ENCODE results near the gene UGT1A5. TPM values are rescaled to one million over a fixed set of nuclear protein-coding genes. Genes with fewer than 3 reads are reported as not detected.

The UGT1A5 gene
- polyA plus RNA-seq, 1 experiment: not detected

Other genes starting within 250 kb of the UGT1A5 start
- 29.1 and 48.9 TPM in 2 replicates for gene USP40, start 146.1 kb upstream of the UGT1A5 start, polyA plus RNA-seq (2011; rRNA removed)
- not detected in 2 replicates for gene UGT1A8, start 95.3 kb upstream of the UGT1A5 start, polyA plus RNA-seq (2011; rRNA removed)
- gene UGT1A10, start 76.5 kb upstream of the UGT1A5 start, polyA plus RNA-seq (2011; rRNA removed): not detected in 2 replicates
- not detected in 2 replicates for gene UGT1A9, start 41.0 kb upstream of the UGT1A5 start, polyA plus RNA-seq (2011; rRNA removed)
- not detected in 2 replicates for gene UGT1A7, start 31.0 kb upstream of the UGT1A5 start, polyA plus RNA-seq (2011; rRNA removed)
- gene UGT1A6, start 20.0 kb upstream of the UGT1A5 start, polyA plus RNA-seq (2011; rRNA removed): 0.11 TPM in 1 of 2 replicates, not detected in the other
- gene UGT1A4, start 5.8 kb downstream of the UGT1A5 start, polyA plus RNA-seq (2011; rRNA removed): not detected in 2 replicates
- not detected in 2 replicates for gene UGT1A3, start 16.1 kb downstream of the UGT1A5 start, polyA plus RNA-seq (2011; rRNA removed)
- not detected in 2 replicates for gene UGT1A1, start 47.4 kb downstream of the UGT1A5 start, polyA plus RNA-seq (2011; rRNA removed)
- not detected in 2 replicates for gene MROH2A, start 65.4 kb downstream of the UGT1A5 start, polyA plus RNA-seq (2011; rRNA removed)
- gene HJURP, start 141.6 kb downstream of the UGT1A5 start, polyA plus RNA-seq (2011; rRNA removed): 30.5 and 46.2 TPM in 2 replicates
- not detected in 2 replicates for gene TRPM8, start 204.5 kb downstream of the UGT1A5 start, polyA plus RNA-seq (2011; rRNA removed)

Measured in BJ (cell line).